ENCODE results near the gene C6orf89.

C6orf89 gene

GRCh38 chr6:36970892-36971842, 85.4 kb downstream of the C6orf89 start:
- DNase-seq, result no peak

GRCh38 chr6:36971921-36972673, 86.3 kb downstream of the C6orf89 start:
- DNase-seq, result no peak

DNA sequence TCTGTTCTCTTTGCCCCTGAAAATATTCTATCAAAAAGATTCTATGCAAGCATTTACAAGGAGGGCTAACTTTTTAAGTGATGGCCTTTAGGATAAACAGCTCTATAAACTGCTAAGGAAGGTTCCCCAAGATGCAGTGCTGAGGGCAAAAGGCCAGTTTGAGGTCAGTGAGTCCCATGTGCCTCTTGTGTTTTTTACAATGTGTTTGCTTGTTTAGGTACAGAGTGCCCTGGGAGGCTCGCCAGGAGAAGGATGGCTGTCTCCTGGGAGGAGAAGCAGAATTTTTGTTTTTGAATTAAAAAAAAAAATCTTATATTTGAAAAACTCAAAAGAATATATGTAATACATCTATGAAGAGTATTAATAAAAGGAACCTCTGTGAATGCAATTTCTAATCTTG, 87.4 kb downstream of the C6orf89 start:
- DNase-seq, result no peak

DNA sequence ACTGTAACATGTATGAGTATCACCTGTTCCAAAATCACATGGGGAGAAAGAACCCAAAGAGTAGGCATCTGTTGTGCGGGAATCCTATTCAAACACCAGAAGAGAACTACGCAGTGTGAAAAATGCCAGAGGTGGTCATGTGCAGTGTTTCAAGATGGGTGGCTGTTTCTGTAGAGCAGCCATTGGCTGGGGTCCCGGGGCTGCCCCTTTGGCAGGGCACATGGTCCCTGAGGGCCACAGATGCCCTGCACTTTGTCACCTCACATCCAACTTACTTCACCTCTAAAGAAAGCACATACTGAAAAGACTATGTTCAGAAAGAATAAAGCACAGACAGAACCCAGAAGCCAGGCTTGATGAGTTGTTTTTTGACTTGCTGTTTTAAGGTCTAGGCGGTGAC, 87.9 kb downstream of the C6orf89 start:
- DNase-seq, result no peak

DNA sequence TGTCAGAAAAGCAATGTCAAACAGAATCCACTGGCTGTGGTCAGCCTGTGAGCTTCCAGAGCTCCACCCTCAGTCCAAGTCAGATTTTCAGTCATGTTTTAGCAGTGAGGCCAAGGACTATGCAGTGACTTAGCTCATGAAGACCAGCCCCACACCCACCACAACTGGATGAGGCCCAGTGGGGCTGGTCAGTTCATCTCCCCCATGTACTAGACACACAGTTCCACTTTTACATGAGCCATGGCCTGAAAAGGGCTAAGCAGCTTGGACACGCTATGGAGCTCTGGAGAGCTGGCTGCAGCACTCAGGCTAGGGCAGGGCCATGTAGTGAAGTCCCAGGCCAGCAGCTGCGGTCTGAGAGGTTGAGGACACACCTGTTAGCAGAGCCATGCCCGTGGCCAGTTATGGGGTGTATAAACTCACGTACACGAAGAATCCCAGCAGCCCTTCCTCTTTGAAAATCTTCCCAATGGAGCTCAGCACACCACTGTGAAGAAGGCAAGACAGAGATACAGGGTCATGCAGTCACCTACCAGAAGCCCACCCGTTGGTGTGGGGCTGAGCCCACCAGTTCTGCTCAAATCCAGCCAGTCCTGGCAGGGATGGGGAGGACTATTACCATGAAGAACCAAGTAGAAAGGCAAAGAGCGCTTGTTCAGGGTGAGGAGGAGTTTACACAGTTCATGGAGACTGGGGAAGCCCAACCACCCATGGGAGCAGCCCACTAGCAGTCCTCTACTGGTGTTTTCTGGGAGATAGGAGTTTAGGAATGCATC, 89.7 kb downstream of the C6orf89 start:
- DNase-seq, result no peak

- DNase-seq, result no peak
These were observed 90.2 kb downstream of the C6orf89 start for GRCh38 chr6:36976007-36976264.

GRCh38 chr6:36976509-36976908, 90.8 kb downstream of the C6orf89 start:
- no peak for DNase-seq

DNA sequence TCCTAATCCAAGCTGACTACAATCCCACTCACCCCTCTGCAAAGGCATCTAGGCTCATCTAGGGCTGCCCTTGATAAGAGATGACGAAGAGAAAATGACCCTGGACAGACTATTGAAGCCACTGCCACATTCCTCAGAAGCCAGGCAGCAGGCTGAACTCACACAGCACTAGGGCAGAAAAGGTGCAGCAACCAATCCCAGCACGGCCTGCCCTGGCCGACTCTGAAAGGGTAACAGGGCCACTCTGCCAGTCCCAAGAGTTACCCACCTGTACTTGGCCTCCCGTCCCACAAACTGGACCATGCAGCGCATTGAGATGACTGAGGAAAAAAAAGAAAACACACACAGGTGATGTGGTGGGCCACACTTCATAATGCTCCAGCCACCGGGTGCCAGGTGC, 91.2 kb downstream of the C6orf89 start:
- no peak for DNase-seq

DNA sequence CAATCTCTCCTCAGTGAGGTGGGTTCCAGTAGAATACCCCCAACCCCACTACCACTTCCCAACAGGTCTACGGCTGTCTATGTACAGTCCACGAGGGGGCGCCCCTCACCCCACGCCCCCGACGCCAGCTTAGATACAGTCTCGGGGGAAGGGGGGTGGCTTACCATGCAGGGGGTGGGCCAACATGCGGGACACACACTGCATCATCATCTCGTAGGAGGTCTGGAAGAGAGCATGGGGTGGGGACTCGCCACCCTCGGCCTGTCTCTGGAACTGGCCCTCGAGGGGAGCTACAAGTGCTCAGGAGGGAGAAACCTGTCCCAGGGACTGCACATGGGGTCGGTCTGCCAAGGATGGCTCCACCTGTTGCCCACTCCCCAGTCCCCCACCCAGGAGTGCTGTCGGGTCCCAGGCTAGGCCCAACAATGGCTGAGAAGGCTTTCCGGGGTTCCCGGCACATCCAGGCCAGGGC, 91.8 kb downstream of the C6orf89 start:
- no peak for DNase-seq

All from CD4-positive, alpha-beta T cell treated with Interleukin-17A for 1 hour (primary cell).